Loucy (cell line): ENCODE measurements around the gene DNAJC5G.

ENCODE experiments used
- H2AFZ ChIP-seq: fragments of 200-600 bp; sonication (generic); 2 replicates; pipeline ENCODE4 v1.6.0; 2016; ENCODE audit warnings: antibody characterized with exemption, mild to moderate bottlenecking, low read length, moderate library complexity
- H3F3A ChIP-seq: fragments of 200-600 bp; 2 replicates; pipeline ENCODE4 v1.6.0; 2016; ENCODE audit warnings: antibody characterized with exemption, low read depth, mild to moderate bottlenecking
- H3K27me3 ChIP-seq: fragments of 200-600 bp; sonication (generic); 2 replicates; pipeline ENCODE4 v1.6.1; 2014; ENCODE audit warnings: low read length, mild to moderate bottlenecking; ENCODE audit not compliant: insufficient read depth, poor library complexity, severe bottlenecking
- H3K36me3 ChIP-seq: fragments of 200-600 bp; sonication (generic); 2 replicates; pipeline ENCODE4 v1.6.1; 2016; ENCODE audit warnings: low read length; ENCODE audit not compliant: insufficient read depth
- H3K4me1 ChIP-seq: fragments of 200-600 bp; sonication (generic); 2 replicates; pipeline ENCODE4 v1.5.1; 2014; ENCODE audit warnings: low read length, mild to moderate bottlenecking; ENCODE audit not compliant: insufficient read depth, poor library complexity, severe bottlenecking
- H3K4me2 ChIP-seq: fragments of 200-600 bp; sonication (generic); 2 replicates; pipeline ENCODE4 v1.6.0; 2014; ENCODE audit warnings: antibody characterized with exemption, low read length, low read depth, mild to moderate bottlenecking; ENCODE audit not compliant: poor library complexity, severe bottlenecking
- H3K4me3 ChIP-seq: fragments of 200-600 bp; sonication (generic); 2 replicates; pipeline ENCODE4 v1.5.1; 2014; ENCODE audit warnings: low read length, mild to moderate bottlenecking, mixed read lengths; ENCODE audit not compliant: poor library complexity, severe bottlenecking
- H3K79me2 ChIP-seq: fragments of 200-600 bp; sonication (generic); 2 replicates; pipeline ENCODE4 v1.6.1; 2014; ENCODE audit warnings: low read length; ENCODE audit not compliant: insufficient read depth
- H3K9ac ChIP-seq: fragments of 200-600 bp; sonication (generic); 2 replicates; pipeline ENCODE4 v1.6.0; 2014; ENCODE audit warnings: mild to moderate bottlenecking, low read depth, low read length, moderate library complexity; ENCODE audit not compliant: poor library complexity, severe bottlenecking
- H3K9me2 ChIP-seq: fragments of 200-600 bp; sonication (generic); replicated peaks from 2 replicates; pipeline ENCODE4 v1.6.1; 2016; ENCODE audit warnings: low read depth, low read length, mixed read lengths
- H3K9me3 ChIP-seq: fragments of 200-600 bp; sonication (generic); 2 replicates; pipeline ENCODE4 v1.6.1; 2014; ENCODE audit warnings: mild to moderate bottlenecking, antibody characterized with exemption, low read length, low read depth; ENCODE audit not compliant: insufficient read depth
- H4K20me1 ChIP-seq: fragments of 200-600 bp; sonication (generic); 2 replicates; pipeline ENCODE4 v1.6.0; 2014; ENCODE audit warnings: antibody characterized with exemption, low read length, mild to moderate bottlenecking; ENCODE audit not compliant: insufficient read depth, poor library complexity, severe bottlenecking
- CTCF ChIP-seq: fragments of 200-600 bp; sonication (generic); conservative IDR thresholded peaks from 2 replicates; pipeline ENCODE4 v1.5.1; 2014; ENCODE audit warnings: mild to moderate bottlenecking, antibody characterized with exemption, low read length
- EZH2phosphoT487 ChIP-seq: fragments of 200-600 bp; IDR thresholded peaks from 2 replicates; pipeline ENCODE4 v1.6.1; 2018; ENCODE audit warnings: antibody characterized with exemption, mild to moderate bottlenecking, moderate library complexity, borderline replicate concordance

DNAJC5G gene

DNA sequence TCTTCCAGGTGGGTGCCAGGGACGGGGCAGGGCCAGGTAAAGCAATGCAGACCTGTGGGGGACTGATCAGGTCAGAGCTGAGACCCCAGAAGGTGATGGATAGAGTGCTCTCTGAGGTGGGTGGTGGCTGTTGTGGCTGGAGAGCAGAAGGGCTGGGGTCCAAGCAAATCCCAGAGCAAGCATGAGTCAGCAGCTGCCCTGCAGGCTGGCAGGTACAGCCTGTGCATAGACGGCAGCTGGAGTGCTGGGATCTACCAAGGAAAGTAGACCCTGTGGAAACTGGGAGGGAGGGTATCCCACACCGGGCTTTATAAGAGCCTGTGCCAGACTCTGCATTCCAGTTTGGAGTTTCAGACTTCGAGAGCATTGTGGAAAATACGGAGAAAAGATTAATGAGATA is 7.7 kb downstream of the DNAJC5G start:
- no peaks in the 10 kb centered on the region for H3K27me3 ChIP-seq
- H3K4me2 ChIP-seq: no peak overlapping the region
- TF ChIP-seq EZH2phosphoT487 (no peak), CTCF (no peak)
- H4K20me1 ChIP-seq: no peaks in the 10 kb centered on the region
- no peak overlapping the region for H3K4me3 ChIP-seq
- no peaks in the 10 kb centered on the region for H3K9me3 ChIP-seq
- H3K9ac ChIP-seq: no peak overlapping the region
- H3F3A ChIP-seq: no peaks in the 10 kb centered on the region
- no peaks in the 10 kb centered on the region for H3K36me3 ChIP-seq
- H3K79me2 ChIP-seq: no peaks in the 10 kb centered on the region
- H3K4me1 ChIP-seq: peaks cover 7% of the 10 kb centered on the region
- H3K9me2 ChIP-seq: no peaks in the 10 kb centered on the region
- no peak overlapping the region for H2AFZ ChIP-seq

- H3K4me2 ChIP-seq: no peak overlapping the region
- no peak overlapping the region for H3K4me3 ChIP-seq
- H2AFZ ChIP-seq: no peak overlapping the region
- H3F3A ChIP-seq: no peaks in the 10 kb centered on the region
- no peaks in the 10 kb centered on the region for H3K27me3 ChIP-seq
- H3K36me3 ChIP-seq: no peaks in the 10 kb centered on the region
- peaks cover 4% of the 10 kb centered on the region for H3K4me1 ChIP-seq
- no peaks in the 10 kb centered on the region for H4K20me1 ChIP-seq
- H3K9me2 ChIP-seq: no peaks in the 10 kb centered on the region
- no peaks in the 10 kb centered on the region for H3K79me2 ChIP-seq
- TF ChIP-seq CTCF (no peak), EZH2phosphoT487 (no peak)
- H3K9me3 ChIP-seq: no peaks in the 10 kb centered on the region
- H3K9ac ChIP-seq: no peak overlapping the region
These were observed 9.8 kb downstream of the DNAJC5G start for GRCh38 chr2:27284996-27285395.

DNA sequence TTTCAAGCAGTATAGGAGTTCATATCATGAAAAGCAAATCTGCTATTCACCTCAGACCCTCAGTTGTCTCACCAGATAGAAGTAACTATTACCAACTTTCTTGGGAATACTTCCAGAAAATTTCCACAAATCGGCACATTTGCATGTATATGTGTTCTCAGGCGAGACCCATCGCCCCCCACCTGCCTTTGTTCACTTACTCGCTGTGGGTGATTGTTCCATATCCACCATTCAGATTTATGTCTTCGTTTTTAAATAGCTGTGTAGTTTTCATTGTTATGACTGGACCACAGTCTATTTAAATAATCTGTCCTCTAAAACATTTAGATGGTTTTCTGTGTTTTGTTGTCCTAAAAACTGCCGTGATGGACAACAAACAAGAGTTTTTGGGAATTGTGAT is 10.2 kb downstream of the DNAJC5G start:
- no peaks in the 10 kb centered on the region for H3K36me3 ChIP-seq
- H3K4me3 ChIP-seq: no peak overlapping the region
- H3K4me2 ChIP-seq: no peak overlapping the region
- H4K20me1 ChIP-seq: no peaks in the 10 kb centered on the region
- H3K27me3 ChIP-seq: no peaks in the 10 kb centered on the region
- no peaks in the 10 kb centered on the region for H3F3A ChIP-seq
- H3K4me1 ChIP-seq: no peaks in the 10 kb centered on the region
- H3K9me2 ChIP-seq: no peaks in the 10 kb centered on the region
- H2AFZ ChIP-seq: no peak overlapping the region
- H3K9ac ChIP-seq: no peak overlapping the region
- TF ChIP-seq CTCF (no peak), EZH2phosphoT487 (no peak)
- no peaks in the 10 kb centered on the region for H3K9me3 ChIP-seq
- H3K79me2 ChIP-seq: no peaks in the 10 kb centered on the region
